ENCODE measurements around the gene FBXW8. TPM values are rescaled to one million over a fixed set of nuclear protein-coding genes. Genes with fewer than 3 reads are reported as not detected.

The FBXW8 gene
- total RNA-seq, 1 donor from 2014 or later, result 32.1 TPM

- Mint-ChIP-seq H3K36me3 (ENCODE audit: unreplicated experiment) (peaks cover 45% of the 10 kb centered on the region), H3K4me3 (ENCODE audit: unreplicated experiment) (no peak overlapping the region), H3K9me3 (ENCODE audit: unreplicated experiment) (no peaks in the 10 kb centered on the region), H3K4me1 (ENCODE audit: unreplicated experiment) (peaks cover 6% of the 10 kb centered on the region), H3K27me3 (ENCODE audit: unreplicated experiment) (no peaks in the 10 kb centered on the region), H3K27ac (ENCODE audit: unreplicated experiment) (no peak overlapping the region)
- DNase-seq (ENCODE audit: extremely low spot score, unreplicated experiment), result no peak
- TF ChIP-seq, protein P1, sequence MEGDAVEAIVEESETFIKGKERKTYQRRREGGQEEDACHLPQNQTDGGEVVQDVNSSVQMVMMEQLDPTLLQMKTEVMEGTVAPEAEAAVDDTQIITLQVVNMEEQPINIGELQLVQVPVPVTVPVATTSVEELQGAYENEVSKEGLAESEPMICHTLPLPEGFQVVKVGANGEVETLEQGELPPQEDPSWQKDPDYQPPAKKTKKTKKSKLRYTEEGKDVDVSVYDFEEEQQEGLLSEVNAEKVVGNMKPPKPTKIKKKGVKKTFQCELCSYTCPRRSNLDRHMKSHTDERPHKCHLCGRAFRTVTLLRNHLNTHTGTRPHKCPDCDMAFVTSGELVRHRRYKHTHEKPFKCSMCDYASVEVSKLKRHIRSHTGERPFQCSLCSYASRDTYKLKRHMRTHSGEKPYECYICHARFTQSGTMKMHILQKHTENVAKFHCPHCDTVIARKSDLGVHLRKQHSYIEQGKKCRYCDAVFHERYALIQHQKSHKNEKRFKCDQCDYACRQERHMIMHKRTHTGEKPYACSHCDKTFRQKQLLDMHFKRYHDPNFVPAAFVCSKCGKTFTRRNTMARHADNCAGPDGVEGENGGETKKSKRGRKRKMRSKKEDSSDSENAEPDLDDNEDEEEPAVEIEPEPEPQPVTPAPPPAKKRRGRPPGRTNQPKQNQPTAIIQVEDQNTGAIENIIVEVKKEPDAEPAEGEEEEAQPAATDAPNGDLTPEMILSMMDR (IDR thresholded peaks at IDR 0.05), result no peak
Observed at GRCh38 chr12:116934908-116935705, 24.4 kb downstream of the FBXW8 start.

DNA sequence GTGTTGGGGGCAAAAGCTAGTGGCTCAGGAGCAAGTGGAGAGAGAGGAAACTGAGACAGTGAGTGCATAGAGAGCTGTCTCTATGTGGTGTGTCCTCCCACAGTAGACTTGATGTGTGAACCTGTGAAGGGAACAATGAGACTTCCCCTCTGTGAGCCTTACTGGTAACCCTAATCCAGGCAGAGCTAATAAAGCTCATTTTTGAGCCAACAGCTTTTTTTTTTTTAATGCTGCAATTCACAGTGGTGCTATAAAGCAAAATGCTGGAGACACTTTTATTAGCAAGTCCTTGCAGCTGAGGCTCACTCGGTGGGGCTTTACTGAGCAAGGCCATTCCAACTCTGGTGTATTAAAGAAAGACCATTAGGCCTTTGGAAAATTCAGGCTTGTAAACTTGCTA, 26.9 kb downstream of the FBXW8 start:
- Mint-ChIP-seq H3K27ac (ENCODE audit: unreplicated experiment) (no peak overlapping the region), H3K27me3 (ENCODE audit: unreplicated experiment) (no peaks in the 10 kb centered on the region), H3K4me1 (ENCODE audit: unreplicated experiment) (peaks cover 6% of the 10 kb centered on the region)

GRCh38 chr12:116939734-116940133, 29.0 kb downstream of the FBXW8 start:
- DNase-seq (ENCODE audit: extremely low spot score, unreplicated experiment), result no peak

More for the DNA sequence above, 26.9 kb downstream of the FBXW8 start:
- Mint-ChIP-seq H3K36me3 (ENCODE audit: unreplicated experiment) (peaks cover 42% of the 10 kb centered on the region), H3K9me3 (ENCODE audit: unreplicated experiment) (peaks cover 5% of the 10 kb centered on the region), H3K4me3 (ENCODE audit: unreplicated experiment) (no peak overlapping the region)
- TF ChIP-seq, protein P1 (IDR thresholded peaks at IDR 0.05), result no peak
- no peak for DNase-seq (ENCODE audit: extremely low spot score, unreplicated experiment)

GRCh38 chr12:116941188-116941587, 30.4 kb downstream of the FBXW8 start:
- no peaks in the 10 kb centered on the region for H3K4me1 Mint-ChIP-seq (ENCODE audit: unreplicated experiment)
- H3K36me3 Mint-ChIP-seq (ENCODE audit: unreplicated experiment), result peaks cover 56% of the 10 kb centered on the region
- TF ChIP-seq, protein P1 (IDR thresholded peaks at IDR 0.05), result no peak
- H3K27ac Mint-ChIP-seq (ENCODE audit: unreplicated experiment), result no peak overlapping the region
- H3K9me3 Mint-ChIP-seq (ENCODE audit: unreplicated experiment), result peaks cover 5% of the 10 kb centered on the region
- DNase-seq (ENCODE audit: extremely low spot score, unreplicated experiment), result no peak
- no peak overlapping the region for H3K4me3 Mint-ChIP-seq (ENCODE audit: unreplicated experiment)
- H3K27me3 Mint-ChIP-seq (ENCODE audit: unreplicated experiment), result no peaks in the 10 kb centered on the region

More at GRCh38 chr12:116939734-116940133, 29.0 kb downstream of the FBXW8 start:
- H3K4me3 Mint-ChIP-seq (ENCODE audit: unreplicated experiment), result no peak overlapping the region
- H3K4me1 Mint-ChIP-seq (ENCODE audit: unreplicated experiment), result no peaks in the 10 kb centered on the region
- TF ChIP-seq, protein P1 (IDR thresholded peaks at IDR 0.05), result no peak
- peaks cover 5% of the 10 kb centered on the region for H3K9me3 Mint-ChIP-seq (ENCODE audit: unreplicated experiment)
- peaks cover 55% of the 10 kb centered on the region for H3K36me3 Mint-ChIP-seq (ENCODE audit: unreplicated experiment)
- H3K27me3 Mint-ChIP-seq (ENCODE audit: unreplicated experiment), result no peaks in the 10 kb centered on the region
- H3K27ac Mint-ChIP-seq (ENCODE audit: unreplicated experiment), result no peak overlapping the region
